GM21423 (cell line): ENCODE results near the gene DHPS.
"Not testable (repeated sequence)": the region's sequence is repeated elsewhere in the genome, so short reads cannot be mapped to it uniquely, and the experiment has no call there.

Experiments used
- ATAC-seq: cut with Tn5 transposase; IDR thresholded peaks from one replicate; pipeline ENCODE4 v1.9.1; 2021; ENCODE audit warnings: mild to moderate bottlenecking, moderate library complexity; ENCODE audit not compliant: unreplicated experiment

Gene DHPS

DNA sequence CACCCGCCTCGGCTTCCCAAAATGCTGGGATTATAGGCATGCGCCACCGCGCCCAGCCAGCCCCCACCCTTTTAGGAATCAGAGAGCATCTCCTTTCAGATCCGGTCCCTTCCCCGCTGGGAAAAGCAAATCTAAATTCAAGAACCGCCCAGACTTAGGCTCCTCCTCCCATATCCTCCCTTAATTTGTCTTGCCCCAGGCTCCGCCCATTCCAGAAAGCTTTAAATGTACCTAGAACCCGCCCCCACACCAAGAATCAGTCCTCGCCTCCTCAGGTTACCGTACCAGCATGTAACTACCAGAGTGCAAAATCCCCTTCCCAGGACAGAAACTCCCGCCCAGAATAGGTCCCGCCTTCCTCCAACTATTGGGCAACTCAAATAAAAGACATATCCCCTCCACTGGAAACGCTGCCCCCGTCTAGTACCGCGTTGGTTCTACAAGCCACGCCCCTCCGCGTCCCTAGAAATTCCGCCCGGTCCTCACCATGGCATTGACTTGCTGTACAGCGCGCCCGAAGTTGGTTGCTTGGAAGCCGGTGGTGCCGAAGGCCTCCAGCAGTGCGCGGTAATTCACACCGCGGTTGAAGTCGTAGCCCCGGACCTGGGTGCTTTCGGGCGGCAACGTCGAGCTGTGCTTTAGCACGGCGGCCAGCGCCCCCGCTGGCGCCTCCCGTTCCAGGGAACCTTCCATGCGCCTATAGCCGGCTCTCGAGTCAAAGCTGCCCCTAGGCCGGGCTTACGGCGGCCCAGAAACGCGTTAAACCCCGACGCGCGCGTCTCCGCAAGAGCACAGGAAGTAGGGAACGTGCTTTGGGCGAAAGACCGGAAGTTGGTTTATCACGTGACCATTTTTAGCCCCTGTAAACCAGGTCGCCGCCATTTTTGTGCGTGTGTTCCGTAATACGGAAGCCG, at the start of gene DHPS:
DHPS (minus strand) TSS at position 807 of the 914 bp plus-strand sequence; CDS start at position 693, 114 bp downstream.
- ATAC-seq: peak; percentile 61

DNA sequence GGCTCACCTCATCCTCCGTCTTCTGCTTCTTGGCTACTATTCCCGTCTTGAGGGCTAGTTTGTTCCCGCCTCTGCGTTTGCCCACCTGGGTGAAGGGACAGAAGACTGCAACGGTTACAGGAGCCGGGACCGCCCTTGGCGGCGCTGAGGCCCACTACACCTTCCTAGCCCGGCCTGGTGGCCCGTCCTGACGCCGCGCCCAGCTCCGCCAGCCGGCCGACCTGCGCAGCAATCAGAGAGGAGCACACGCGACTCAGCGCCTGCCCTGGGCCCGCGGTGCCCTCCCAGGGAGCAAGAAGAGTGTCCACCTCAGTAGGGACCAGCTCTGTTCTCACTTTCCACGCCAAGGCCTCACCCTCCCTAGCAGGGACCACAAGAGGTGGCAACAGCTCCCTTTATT, 49.7 kb upstream of the DHPS start:
- ATAC-seq: no peak

- no peak for ATAC-seq
Observed at GRCh38 chr19:12730064-12730463, 48.4 kb upstream of the DHPS start.

DNA sequence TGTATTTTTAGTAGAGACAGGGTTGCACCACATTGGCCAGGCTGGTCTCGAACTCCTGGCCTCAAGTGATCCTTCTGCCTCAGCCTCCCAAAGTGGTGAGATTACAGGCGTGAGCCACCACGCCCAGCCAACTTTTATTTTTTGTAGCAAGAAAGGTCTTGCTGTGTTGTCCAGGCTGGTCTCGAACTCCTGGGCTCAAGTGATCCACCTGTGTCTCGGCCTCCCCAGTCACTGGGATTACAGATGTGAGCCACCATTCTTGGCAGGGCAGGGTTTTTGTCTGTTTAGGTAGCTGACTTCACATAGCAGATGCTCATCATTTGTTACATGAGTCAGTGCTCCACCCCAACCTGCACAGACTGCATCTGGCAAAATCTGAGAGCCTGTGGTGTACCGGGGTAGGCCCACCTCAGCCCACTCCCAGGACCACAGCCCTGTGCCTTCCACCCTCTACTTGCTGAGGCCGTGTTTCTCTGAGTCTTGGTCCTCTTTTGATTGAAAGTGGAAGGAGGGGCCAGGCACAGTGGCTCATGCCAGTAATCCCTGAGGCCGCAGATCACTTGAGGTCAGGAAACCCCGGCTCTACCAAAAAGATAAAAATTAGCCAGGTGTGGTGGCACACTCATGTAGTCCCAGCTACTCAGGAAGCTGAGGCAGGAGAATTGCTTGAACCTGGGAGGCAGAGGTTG, 46.2 kb upstream of the DHPS start:
- no peak for ATAC-seq

DNA sequence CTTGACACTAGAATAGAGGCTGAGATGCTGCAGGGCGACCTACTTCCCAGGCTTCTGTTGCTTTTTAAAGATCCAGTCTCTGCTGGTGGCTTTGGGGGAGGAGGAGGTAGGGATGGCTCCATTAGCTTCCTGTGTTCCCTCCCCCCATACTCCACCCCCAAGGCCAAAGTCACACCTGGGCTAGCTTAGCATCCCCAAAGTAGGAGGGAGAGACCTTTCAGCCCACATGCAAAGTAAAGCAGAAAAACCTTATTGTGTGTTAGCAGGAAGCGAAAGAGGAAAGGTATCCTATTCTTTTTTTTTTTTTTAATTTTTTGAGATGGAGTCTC, 45.3 kb upstream of the DHPS start:
- no peak for ATAC-seq

GRCh38 chr19:12725612-12726011, 43.9 kb upstream of the DHPS start:
- not testable (repeated sequence) for ATAC-seq

DNA sequence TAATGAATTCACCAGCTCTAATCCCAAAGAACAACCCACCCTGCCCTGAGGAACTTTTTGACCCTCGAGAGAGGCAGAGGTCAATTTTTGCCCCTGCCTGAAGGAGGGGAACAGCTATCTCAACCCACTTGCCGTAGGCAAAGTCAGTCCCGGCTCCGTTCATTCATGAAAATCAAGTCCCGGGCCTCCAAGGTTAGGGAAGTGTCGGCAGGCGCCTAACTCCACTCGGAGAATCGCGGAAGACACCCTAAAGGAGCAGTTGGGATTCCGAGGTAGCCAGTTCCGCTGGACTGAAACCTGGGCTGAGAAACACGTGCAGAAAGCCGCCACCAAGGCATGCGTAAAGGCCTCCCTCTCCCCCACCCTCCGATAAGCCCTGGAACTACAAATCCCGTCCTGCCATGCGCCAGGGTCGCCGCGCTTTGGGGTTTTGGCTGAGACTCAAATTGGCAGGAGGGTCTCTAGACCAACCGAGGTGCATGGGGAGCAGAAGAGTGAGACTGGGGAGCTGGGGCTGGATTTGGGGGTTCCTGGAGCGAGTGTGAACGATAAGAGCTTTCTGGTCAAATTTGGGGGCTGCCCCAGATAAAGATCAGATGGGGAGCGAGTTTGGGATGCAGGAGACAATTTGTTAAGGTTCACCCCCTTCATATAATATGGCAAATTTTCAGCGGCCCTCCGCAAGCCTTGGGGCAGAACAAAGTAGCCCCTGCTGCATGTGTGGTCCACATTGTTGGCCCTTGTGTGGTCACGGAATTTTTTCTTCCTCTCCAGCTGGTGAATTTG, 42.2 kb upstream of the DHPS start, which contains the start of gene TNPO2:
TNPO2 (minus strand) TSS at position 292 of the 786 bp plus-strand sequence. CDS start 2,955 bp downstream, outside the sequence.
- ATAC-seq: no peak

GRCh38 chr19:12723381-12723640, 41.6 kb upstream of the DHPS start:
- ATAC-seq: no peak

- peak; percentile 74 for ATAC-seq
Observed at GRCh38 chr19:12722566-12723380, 41.1 kb upstream of the DHPS start.

DNA sequence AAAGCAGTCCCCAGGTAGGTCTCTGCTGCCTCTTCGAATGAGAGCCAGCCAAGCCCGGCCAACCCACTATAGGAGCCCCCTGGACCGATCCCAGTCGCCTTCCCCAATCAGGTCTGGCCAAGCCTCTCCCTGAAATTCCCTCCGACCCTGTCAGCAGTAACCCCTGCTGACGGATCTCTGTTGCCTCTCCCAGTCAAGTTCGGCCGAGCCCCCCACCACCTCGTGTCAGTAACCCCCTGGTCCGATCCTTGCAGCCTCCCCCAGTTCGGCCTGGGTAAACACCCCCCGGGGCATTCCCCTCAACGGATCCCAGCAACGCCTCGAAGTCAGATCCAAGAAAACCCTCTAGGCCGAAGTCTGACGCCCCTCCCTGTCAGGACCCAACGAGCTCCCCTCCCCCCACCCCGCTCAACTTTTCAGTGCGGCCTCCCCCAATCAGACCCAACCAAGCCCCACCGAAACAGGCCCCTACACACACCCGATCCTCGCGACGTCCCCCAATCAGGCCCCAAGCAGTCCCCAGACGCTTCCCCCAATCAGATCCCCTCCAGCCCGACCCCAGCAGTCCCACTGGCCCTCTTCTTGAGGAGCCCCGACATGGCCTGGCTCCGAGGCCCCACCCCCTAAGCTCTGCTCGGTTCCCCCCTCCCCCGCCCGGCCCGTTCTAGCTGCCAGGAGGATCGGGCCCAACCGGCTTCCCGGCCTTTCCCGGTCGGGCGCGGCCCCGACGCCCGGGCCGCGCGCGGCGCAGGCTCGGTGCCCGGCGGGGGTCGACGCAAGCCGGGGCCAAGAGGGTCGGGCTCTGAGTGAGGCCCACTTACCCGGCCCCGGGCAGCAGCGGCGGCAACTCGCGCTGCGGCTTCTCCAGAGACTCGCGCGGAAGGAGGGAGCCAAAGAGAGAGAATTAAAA, 40.2 kb upstream of the DHPS start:
- peak; percentile 25 for ATAC-seq

GRCh38 chr19:12720851-12721655, 39.4 kb upstream of the DHPS start:
- no peak for ATAC-seq

GRCh38 chr19:12720296-12720695, 38.6 kb upstream of the DHPS start:
- no peak for ATAC-seq

DNA sequence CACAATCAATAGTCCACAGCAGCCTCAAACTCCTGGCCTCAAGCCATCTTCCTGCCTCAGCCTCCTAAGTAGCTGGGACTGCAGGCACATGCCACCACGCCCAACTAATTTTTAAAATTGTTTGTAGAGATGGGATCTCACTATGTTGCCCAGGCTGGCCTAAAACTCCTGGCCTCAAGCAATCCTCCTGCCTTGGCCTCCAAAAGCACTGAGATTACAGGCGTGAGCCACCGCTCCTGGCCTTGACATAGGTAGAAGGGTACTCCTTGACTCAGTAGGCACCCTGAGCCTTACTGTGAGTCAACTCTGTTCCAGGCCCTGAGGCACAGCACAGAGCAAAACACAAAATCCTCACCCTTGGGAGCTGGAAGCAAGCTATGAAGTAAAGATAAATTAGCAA, 34.2 kb upstream of the DHPS start:
- ATAC-seq: no peak

DNA sequence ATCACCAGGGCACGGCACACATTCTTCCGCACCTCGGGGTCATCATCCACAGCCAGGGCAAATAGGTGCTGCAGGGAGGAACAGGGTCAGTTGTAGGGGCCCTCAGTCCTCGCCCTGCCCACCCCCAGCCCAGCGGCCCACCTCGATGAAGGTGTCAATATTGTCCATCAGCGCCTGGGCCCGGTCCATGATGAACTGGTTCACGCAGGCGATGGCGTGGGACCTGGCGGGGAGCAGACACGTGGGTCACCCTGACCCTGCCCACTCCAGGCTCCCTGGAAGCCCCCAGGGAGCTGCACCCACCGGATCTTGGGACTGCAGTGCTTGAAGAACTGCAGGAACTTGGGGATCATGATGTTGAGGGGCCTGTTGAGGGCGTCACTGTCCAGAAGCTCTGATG, 33.4 kb upstream of the DHPS start:
- ATAC-seq: no peak

GRCh38 chr19:12713304-12713703, 31.6 kb upstream of the DHPS start:
- ATAC-seq: not testable (repeated sequence)

DNA sequence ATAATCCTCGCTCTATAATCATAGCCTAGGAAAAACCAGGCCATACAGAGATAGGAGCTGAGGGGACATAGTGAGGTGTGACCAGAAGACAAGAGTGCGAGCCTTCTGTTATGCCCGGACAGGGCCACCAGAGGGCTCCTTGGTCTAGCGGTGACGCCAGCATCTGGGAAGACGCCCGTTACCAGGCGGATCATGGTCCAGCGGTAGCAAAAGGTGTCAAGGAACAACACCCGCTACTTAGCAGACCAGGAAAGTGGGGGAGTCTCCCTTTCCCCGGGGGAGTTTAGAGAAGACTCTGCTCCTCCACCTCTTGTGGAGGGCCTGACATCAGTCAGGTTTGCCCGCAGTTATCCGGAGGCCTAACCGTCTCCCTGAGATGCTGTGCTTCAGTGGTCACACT, 30.4 kb upstream of the DHPS start:
- ATAC-seq: not testable (repeated sequence)

DNA sequence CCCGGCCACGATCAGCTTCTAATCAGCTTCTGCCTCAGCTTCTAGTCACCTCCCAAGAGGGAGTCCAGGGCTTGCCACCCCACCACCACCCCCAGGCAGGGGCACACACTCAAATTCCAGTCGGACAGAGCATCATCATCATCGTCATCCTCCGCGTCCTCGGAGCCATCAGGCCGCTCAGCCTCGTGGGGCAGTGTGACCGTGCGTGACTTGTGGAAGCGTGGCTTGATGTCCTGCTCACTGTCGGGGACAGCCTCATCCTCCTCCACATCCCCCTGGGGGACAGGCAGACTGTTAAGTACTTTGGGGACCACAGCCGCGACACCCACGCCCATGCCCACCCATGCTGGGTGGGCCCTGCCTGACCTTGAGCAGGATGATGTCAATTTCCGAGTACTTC, 29.5 kb upstream of the DHPS start:
- ATAC-seq: no peak

GRCh38 chr19:12708641-12709040, 27.0 kb upstream of the DHPS start:
- no peak for ATAC-seq

- ATAC-seq: no peak
Observed at GRCh38 chr19:12706332-12706718, 24.6 kb upstream of the DHPS start.
